Endothelial cell of umbilical vein (primary cell): ENCODE data around the gene RNGTT. TPM values are rescaled to one million over a fixed set of nuclear protein-coding genes. Genes with fewer than 3 reads are reported as not detected.

Source experiments
- BruUV-seq: library from RNA; stranded (reverse); fragments of 400-500 nt; replicated peaks from 2 replicates; lab custom pipeline; 2021; lab: Mats Ljungman, UMichigan
- CTCF ChIA-PET: fragments of 300-600, 350-600 bp; sonication (Branson Sonifier 250); formaldehyde crosslinking; loops from one replicate; lab custom pipeline; 2021; ENCODE audit warnings: antibody characterized with exemption, inconsistent platforms; lab: Charles Lee
- POLR2A ChIA-PET: fragments of 300-600, 350-600 bp; sonication (Branson Sonifier 250); formaldehyde crosslinking; loops from one replicate; lab custom pipeline; 2021; ENCODE audit warnings: antibody characterized with exemption, inconsistent platforms; lab: Charles Lee
- DNase-seq: peaks from one replicate; pipeline ENCODE4 v3.0.0-alpha.2; 2011; ENCODE audit warnings: low read depth, low spot score
- FAIRE-seq: peaks from 2 replicates; lab custom pipeline; 2011; peaks lifted over from hg19 to GRCh38; lab: Jason Lieb, UNC
- H2AFZ ChIP-seq: 2 replicates; pipeline ENCODE4 v1.6.0; 2012; ENCODE audit warnings: low read depth, low read length, control low read depth, inconsistent platforms
- H3K27ac ChIP-seq: 2 replicates; pipeline ENCODE4 v1.5.1; 2011; ENCODE audit warnings: low read depth, mild to moderate bottlenecking, control low read depth, low read length, moderate library complexity; ENCODE audit not compliant: insufficient read depth
- H3K27me3 ChIP-seq, 2 experiments: 2 replicates each; pipeline versions ENCODE4 v1.6.0 to v1.6.1; 2011; ENCODE audit warnings: low read length in 2 of 2, mixed read lengths in 1 of 2; ENCODE audit not compliant: control insufficient read depth in 2 of 2, insufficient read depth in 2 of 2
- H3K36me3 ChIP-seq, 2 experiments: 2 replicates in 1 of 2; 3 replicates in 1 of 2; pipeline ENCODE4 v1.5.1; 2011; ENCODE audit warnings: low read length in 2 of 2, mild to moderate bottlenecking in 1 of 2, moderate library complexity in 1 of 2; ENCODE audit not compliant: control insufficient read depth in 2 of 2, insufficient read depth in 2 of 2; ENCODE audit errors: extremely low read depth in 1 of 2
- H3K4me1 ChIP-seq: 3 replicates; pipeline ENCODE4 v1.5.1; 2011; ENCODE audit warnings: mild to moderate bottlenecking, low read length; ENCODE audit not compliant: control insufficient read depth, insufficient read depth; ENCODE audit errors: extremely low read depth
- H3K4me2 ChIP-seq: 2 replicates; pipeline ENCODE4 v1.6.1; 2011; ENCODE audit warnings: low read length, control low read depth, mixed read lengths; ENCODE audit not compliant: insufficient read depth
- H3K4me3 ChIP-seq, 3 experiments: fragments of 200-600 bp in 1 of 3; sonication (generic), shearing (Covaris generic) in 1 of 3; replicated peaks in 1 of 3; 2 replicates each; pipeline ENCODE4 v1.5.1; 2011 to 2016; ENCODE audit warnings: control low read depth in 3 of 3, low read length in 3 of 3, mild to moderate bottlenecking in 2 of 3, inconsistent platforms in 1 of 3, low read depth in 1 of 3, moderate library complexity in 1 of 3; ENCODE audit not compliant: insufficient read depth in 1 of 3
- H3K79me2 ChIP-seq: 2 replicates; pipeline ENCODE4 v1.6.0; 2012; ENCODE audit warnings: low read length, inconsistent platforms; ENCODE audit not compliant: control insufficient read depth, insufficient read depth
- H3K9ac ChIP-seq: replicated peaks from 2 replicates; pipeline ENCODE3; 2011; ENCODE audit warnings: low read length, control low read depth; ENCODE audit not compliant: insufficient read depth; ENCODE audit errors: extremely low read depth
- H3K9me1 ChIP-seq: replicated peaks from 3 replicates; pipeline ENCODE4 v1.6.0; 2011; ENCODE audit warnings: mild to moderate bottlenecking, low read length; ENCODE audit not compliant: control insufficient read depth, insufficient read depth; ENCODE audit errors: extremely low read depth
- H3K9me3 ChIP-seq: replicated peaks from 2 replicates; pipeline ENCODE4 v1.5.1; 2012; ENCODE audit warnings: low read length, inconsistent platforms; ENCODE audit not compliant: control insufficient read depth, insufficient read depth
- H4K20me1 ChIP-seq: replicated peaks from 2 replicates; pipeline ENCODE3; 2011; ENCODE audit warnings: mild to moderate bottlenecking, low read length; ENCODE audit not compliant: control insufficient read depth, insufficient read depth; ENCODE audit errors: extremely low read depth
- CTCF ChIP-seq, 2 donors: IDR thresholded peaks; 1 replicate in 1 of 2; 2 replicates in 1 of 2; pipeline ENCODE4 v1.5.1; 2011; ENCODE audit warnings: low read length in 2 of 2, mild to moderate bottlenecking in 2 of 2, moderate library complexity in 2 of 2, control low read depth in 1 of 2, inconsistent platforms in 1 of 2, low read depth in 1 of 2; ENCODE audit not compliant: insufficient read depth in 1 of 2; ENCODE audit errors: extremely low read depth in 1 of 2
- EZH2 ChIP-seq: IDR thresholded peaks from 2 replicates; pipeline ENCODE4 v1.6.1; 2012; ENCODE audit warnings: borderline replicate concordance, low read depth, mild to moderate bottlenecking, moderate library complexity, low read length, inconsistent platforms; ENCODE audit not compliant: severe bottlenecking
- FOS ChIP-seq: IDR thresholded peaks from 2 replicates; pipeline ENCODE4 v1.6.1; 2011; ENCODE audit warnings: mild to moderate bottlenecking, low read length, moderate library complexity, borderline replicate concordance; ENCODE audit not compliant: insufficient read depth
- GATA2 ChIP-seq: IDR thresholded peaks from 2 replicates; pipeline ENCODE4 v1.7.0; 2011; ENCODE audit warnings: low read depth, mild to moderate bottlenecking, moderate library complexity, mixed read lengths, low read length; ENCODE audit not compliant: insufficient read length, insufficient read depth
- JUN ChIP-seq: IDR thresholded peaks from 2 replicates; pipeline ENCODE4 v1.6.1; 2011; ENCODE audit warnings: borderline replicate concordance, low read depth; ENCODE audit not compliant: insufficient read length, insufficient read depth
- MYC ChIP-seq: IDR thresholded peaks from one replicate; pipeline ENCODE4 v1.6.1; 2011; ENCODE audit warnings: mild to moderate bottlenecking, low read depth, low read length
- POLR2A ChIP-seq: IDR thresholded peaks from 2 replicates; pipeline ENCODE4 v1.6.1; 2012; ENCODE audit warnings: low read depth, mild to moderate bottlenecking, control low read depth, low read length
- POLR2AphosphoS5 ChIP-seq: IDR thresholded peaks from 2 replicates; pipeline ENCODE4 v1.6.1; 2012; ENCODE audit warnings: low read depth, mild to moderate bottlenecking, control low read depth, low read length, moderate library complexity; ENCODE audit not compliant: insufficient read depth
- dilution Hi-C: fragments of 300-500 bp; cut with MboI; formaldehyde crosslinking; loops from one replicate; pipeline ENCODE4 v1.15.0; 2019; ENCODE audit warnings: low sequenced_read_pairs; ENCODE audit not compliant: extremely low pct_ligation_motif_present
- intact Hi-C: fragments of 100-400 bp; cut with micrococcal nuclease; formaldehyde crosslinking; loops from one replicate; pipeline ENCODE4 v1.10.0; 2022
- polyA plus RNA-seq, 4 experiments: library from polyadenylated mRNA; depleted of rRNA in 3 of 4; stranded (reverse) in 3 of 4; unstranded in 1 of 4; fragments of >200 nt; gene quantifications; 2 replicates each; pipeline versions ENCODE4 v1.2.1 to v1.2.3, GENCODE V29; 2011 to 2012; ENCODE audit warnings: missing spikeins in 1 of 4
- total RNA-seq: library from RNA; stranded (reverse); gene quantifications from 2 replicates; pipeline ENCODE4 v1.2.3, GENCODE V29; 2021
- TF ChIP-seq, protein P1 (sequence below): IDR thresholded peaks from 2 replicates; pipeline ENCODE4 v1.6.1; 2011; ENCODE audit not compliant: insufficient read depth, insufficient read length

RNGTT gene
- total and polyA plus RNA-seq, 2 donors (not counting 3 experiments of a cell fraction or from before 2014, with no cell fraction given): 2.1 to 13.1 TPM

- H2AFZ ChIP-seq: no peak overlapping the region
- H3K27me3 ChIP-seq: no peaks in the 10 kb centered on the region
- dilution Hi-C loops: no loop called here
- FAIRE-seq (no peak), DNase-seq (no peak)
- BruUV-seq: no TSS peak
- intact Hi-C loops: no loop called here
- no peak overlapping the region for H3K9ac ChIP-seq
- H4K20me1 ChIP-seq: no peaks in the 10 kb centered on the region
- ChIA-PET POLR2A (no interaction called here), CTCF (interaction anchor here (0.7 kb wide), 1 partner anchor 37 kb away, joined by 3 read pairs; no protein-coding TSS in a partner anchor)
- H3K79me2 ChIP-seq: no peaks in the 10 kb centered on the region
- no peaks in the 10 kb centered on the region for H3K4me1 ChIP-seq
- no peaks in the 10 kb centered on the region for H3K36me3 ChIP-seq
- no peak overlapping the region for H3K27ac ChIP-seq
- H3K4me2 ChIP-seq: no peak overlapping the region
- H3K9me3 ChIP-seq: no peaks in the 10 kb centered on the region
- H3K9me1 ChIP-seq: no peaks in the 10 kb centered on the region
- H3K4me3 ChIP-seq: no peak overlapping the region
- TF ChIP-seq CTCF (IDR thresholded peaks at IDR 0.05; ENCODE audit: extremely low read depth in 1 of 2, insufficient read depth in 1 of 2, low read depth in 1 of 2, low read length in 2 of 2) (no peak), GATA2 (no peak), POLR2A (no peak), JUN (no peak), EZH2 (no peak), MYC (no peak), FOS (no peak), POLR2AphosphoS5 (no peak)
- TF ChIP-seq, protein P1, sequence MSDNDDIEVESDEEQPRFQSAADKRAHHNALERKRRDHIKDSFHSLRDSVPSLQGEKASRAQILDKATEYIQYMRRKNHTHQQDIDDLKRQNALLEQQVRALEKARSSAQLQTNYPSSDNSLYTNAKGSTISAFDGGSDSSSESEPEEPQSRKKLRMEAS: no peak
These were observed 386.0 kb downstream of the RNGTT start for GRCh38 chr6:88577461-88577860.
